Ramos (cell line): ENCODE data around the gene RBM4.

Source experiments
- in situ Hi-C: fragments of 300-500 bp; cut with MboI; formaldehyde crosslinking; loops from one replicate; pipeline ENCODE4 v1.14.3; 2022; ENCODE audit warnings: low sequenced_read_pairs; ENCODE audit not compliant: unreplicated experiment

Gene RBM4

DNA sequence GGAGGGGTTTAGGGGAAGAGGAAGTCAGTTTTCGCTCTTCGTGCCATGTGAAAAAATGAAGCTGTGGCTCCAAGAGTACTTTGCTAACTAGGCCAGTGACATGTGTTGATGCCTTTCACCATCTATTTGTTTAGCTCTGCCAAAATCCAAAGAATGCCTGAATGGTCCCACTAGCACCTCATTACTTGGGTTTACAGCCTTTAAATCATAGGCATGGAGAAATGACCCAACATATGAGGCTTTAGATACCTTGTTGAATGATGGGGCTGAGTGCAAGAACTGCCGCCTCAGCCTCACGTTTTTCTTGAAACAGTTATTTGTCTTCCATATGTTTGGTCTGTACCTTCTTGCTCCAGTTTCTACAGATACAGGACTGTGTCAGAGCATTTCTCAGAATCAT, 8.3 kb downstream of the RBM4 start:
- in situ Hi-C loops = no loop called here

DNA sequence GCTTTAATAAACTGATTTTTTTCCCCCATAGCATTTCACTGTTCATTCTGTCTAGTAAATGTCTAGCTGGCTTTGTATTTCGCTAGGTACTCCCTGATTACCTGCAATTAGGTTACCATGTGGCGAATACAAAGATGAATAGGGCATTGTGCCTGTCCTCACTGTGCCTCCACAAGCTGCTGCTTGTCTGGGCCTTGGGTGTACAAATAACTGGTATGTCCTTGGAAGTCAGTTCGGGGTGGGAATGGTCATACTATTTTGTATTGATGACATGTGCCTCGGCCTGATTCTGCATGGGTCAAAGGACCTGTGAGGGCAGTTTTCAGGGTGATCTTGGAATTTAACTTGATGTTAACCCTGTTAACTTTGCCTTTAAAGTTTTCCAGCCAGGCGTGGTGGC, 11.4 kb downstream of the RBM4 start:
- in situ Hi-C loops = no loop called here

DNA sequence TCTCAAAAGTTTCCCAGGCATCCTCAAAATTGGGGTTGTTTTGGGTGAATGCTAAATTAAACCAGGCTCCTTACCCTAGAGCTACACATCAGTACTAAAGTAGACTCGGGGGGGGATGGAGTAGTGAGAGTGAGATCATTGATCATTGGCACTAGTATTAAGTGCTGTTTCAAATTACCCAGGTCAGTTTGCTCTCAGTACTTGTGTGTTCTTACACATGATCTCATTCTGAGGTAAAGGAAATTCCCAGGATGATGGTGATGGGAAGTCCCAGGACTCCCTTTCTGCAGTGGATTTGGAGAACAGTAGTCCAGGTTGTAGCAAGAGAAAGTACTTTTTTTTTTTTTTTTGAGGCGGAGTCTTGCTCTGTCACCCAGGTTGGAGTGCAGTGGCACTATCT, 12.5 kb downstream of the RBM4 start:
- in situ Hi-C loops = no loop called here

DNA sequence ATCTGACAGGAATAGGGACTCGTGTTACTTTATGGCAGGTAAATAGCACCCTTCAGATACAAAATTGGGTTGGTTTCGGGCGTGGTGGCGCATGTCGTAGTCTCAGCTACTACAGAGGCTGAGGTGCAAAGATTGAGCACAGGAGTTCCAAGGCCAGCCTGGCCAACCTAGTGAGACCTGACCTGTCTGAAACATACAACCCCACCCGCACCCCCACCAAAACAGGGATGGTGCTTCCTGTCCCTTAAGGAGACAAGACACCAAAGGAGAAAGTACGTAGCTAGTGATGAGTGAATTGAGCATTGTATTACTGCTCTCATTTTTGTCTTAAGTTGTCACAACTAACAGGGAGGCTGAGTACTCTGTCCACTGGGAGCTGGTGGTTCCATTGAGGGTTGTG, 14.1 kb downstream of the RBM4 start:
- in situ Hi-C loops = no loop called here

DNA sequence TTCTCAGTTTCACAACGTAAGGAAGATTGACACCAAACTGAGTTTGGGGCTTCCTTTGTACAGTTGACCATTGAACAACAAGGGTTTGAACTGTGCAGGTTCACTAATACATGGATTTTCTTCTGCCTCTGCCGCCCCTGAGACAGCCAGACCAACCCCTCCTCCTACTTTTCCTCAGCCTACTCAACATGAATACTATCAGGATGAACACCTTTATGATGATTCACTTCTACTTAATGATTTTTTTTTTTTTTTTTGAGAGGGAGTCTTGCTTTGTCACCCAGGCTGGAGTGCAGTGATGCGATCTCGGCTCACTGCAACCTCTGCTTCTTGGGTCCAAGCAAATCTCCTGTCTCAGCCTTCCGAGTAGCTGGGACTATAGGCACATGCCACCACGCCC, 14.6 kb downstream of the RBM4 start:
- in situ Hi-C loops = no loop called here

GRCh38 chr11:66659763-66660162, 21.3 kb downstream of the RBM4 start:
- in situ Hi-C loops = no loop called here

- in situ Hi-C loops = no loop called here
Measured at GRCh38 chr11:66663741-66664296, 25.3 kb downstream of the RBM4 start.

DNA sequence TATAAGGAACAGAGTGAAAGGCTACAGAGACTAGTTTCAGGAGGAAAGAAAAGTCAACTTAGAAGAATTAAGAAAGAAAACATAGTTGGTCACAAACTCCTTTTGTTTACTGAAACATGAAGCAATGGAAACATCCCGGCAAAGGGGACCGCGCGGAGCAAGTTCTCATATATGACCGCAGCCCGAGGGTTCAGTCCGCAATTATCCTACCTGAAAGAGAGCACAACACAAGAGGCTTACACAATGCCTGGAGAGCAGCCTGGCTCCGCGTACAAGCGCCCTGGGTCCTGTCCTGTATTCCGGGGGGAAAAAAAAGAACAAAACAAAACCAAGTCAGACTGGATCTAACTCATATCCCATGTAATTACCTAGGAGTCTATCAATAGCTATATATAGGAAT, 26.9 kb downstream of the RBM4 start:
- in situ Hi-C loops = no loop called here

DNA sequence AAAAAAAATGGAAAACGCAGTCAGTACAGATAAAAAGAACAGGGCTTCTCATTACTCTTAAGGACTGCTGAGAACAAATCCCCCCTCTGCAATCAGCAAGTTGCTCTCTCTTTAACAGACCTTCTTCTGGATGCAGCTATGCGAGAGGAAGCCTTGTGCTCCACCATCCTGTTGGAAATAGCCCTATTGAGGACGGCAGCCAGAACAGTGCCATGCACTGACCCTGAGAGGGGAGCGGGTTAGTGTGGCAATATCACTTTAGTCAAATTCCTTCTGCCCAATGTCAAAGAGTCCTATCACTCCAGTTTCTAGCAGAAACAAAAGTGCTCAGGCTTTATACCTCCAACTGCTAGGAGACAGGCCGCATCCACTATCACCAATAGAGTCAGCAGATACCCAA, 32.3 kb downstream of the RBM4 start:
- in situ Hi-C loops = no loop called here

DNA sequence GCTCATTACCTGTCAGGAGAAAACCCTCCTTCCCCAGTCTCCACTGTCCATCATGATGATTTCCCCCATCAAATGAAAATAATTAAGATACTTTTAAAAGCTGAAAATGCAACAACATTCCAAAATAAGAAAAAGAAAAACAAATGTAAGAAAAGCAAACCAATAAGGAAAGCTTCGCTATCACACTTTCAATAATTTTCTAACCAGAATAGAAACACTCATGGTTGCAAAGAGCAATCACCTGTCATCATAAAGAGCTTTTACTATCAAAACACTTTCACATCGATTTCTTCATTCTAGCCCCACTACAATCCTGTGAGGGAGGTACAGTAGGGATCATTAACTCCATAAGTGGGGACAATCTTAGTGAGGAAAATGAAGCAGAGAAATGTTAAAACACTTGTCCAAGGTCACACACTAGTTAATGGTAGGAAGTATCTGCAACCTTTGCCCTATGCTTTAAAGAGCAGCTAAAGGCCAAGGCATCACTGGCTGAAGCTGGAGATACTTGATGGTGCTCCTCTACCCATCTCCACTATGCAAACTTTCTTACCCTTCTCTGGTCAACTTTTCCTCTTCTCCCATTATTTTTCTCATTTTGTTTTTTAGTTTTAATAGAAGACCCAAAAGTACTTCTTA, 36.6 kb downstream of the RBM4 start:
- in situ Hi-C loops = no loop called here

DNA sequence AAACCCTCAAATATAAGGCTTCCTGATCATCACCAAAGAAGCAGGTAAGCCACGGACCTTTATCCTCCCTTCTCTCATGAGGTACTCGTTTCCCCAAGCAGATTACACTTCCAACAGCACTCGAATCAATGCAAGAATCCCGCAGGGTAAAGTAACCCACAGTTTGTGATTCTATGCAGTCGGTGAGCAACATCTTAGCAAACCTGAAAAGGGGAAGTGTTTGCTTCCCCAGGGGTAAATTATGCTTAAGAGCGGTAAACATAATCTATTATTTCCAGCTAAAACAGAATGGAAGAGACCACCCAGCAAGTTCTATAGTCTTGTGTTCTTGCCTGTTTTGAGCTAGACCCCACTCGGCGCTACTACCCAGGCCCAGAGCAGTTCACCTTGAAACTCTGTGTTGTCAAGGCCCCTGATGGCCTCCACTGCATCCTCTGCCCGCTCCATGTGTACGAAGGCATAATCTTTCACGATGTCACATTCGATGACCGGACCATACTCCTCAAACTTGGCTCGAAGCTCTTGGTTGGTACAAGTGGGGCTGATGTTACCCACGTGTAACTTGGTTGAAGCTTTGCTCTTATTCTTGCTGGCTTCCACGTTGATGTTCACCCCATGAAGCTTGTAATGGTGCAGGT, 37.9 kb downstream of the RBM4 start:
- in situ Hi-C loops = no loop called here

DNA sequence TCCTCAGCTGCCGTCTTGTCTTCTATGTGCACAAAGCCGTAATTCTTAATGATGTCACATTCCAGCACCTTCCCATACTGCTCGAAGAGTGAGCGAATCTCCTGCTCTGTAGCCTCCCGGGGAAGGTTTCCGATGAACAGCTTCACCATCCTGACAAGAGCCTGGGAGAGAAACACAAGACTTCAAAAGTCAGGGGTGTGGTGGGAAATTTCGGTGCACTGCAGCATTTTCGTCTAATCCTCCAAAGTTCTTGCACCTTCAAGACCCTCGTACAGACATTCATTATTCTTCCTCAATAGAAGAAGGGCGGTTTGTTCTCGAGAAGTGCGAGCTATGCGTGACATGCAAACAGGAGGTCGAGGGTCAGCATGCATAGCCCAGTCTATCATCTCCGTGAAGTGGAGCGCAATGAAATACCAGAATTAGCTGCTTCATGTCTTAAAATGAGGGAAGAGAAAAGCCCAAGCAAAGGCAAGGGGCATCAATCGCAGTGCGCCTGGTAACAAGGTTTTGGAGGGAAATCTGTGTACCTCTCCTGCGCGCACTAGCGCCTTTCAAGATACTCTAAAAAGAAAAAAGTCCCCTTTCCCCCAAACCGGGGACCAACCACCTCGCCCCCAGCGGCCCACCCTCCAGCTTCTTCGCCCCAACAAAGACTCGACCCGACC, 38.6 kb downstream of the RBM4 start:
- in situ Hi-C loops = no loop called here

DNA sequence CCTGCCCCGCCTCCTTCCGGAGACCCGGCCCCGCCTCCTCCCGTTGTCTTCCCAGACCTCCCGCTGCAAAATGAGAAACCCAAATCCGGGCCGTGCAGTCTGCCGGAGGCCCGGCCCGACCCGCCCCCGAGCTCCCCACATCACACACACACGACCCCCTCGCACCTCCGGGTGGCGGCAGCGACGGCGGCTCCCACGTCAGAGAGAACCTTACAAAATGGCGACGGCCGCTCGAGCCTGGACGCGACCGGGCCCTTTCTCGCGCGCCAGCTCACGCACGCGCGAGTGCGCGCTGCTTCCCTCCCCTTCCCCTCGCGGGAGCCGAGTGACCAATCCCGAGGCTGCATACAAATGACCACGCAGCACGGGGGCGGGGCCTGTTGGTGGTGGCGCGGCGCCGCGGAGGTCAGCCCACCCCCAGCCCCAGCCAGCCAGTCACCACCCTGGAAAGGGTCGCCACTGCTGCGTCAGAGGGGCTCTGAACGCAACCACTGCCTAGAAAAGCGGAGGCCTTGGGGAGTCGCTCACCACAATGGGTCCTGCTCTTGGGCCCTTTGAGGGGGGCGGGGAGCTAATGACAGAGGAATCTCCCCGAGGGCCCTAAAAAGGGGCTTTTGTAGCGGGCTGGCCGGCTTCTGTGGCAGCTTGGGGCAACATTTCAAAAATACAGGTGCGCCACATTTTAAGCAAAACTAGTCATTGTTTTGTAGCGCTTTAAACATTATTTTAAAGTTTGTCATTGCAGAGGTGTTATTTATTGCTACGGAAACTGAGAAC, 39.3 kb downstream of the RBM4 start, which contains the start of gene RBM4B:
RBM4B (minus strand) TSS at position 289 of the 777 bp plus-strand sequence. CDS start 808 bp downstream, outside the sequence.
- in situ Hi-C loops = no loop called here

GRCh38 chr11:66680966-66681645, 42.6 kb downstream of the RBM4 start:
- in situ Hi-C loops = loop anchor here (5.0 kb wide), 1 partner anchor 104 kb away; no protein-coding TSS in a partner anchor

DNA sequence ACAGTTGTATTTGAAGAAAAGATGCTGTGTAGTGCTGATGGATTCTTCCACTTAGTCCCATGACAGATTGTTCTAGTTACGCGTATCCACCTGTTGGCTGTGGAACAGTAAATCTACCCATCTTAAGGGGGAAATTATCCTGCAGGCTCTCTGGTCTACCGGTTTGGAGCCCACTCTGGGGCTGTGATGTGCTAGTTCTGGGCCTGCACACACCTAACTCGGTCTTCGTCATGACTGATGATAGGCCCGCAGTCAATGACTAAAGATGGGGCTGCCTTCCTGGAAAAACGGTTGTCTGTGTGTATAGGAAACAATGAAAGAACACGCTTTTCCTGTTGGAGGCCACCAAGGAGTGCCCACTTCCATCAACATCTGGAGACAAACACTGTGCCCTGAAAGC, 45.4 kb downstream of the RBM4 start:
- in situ Hi-C loops = loop anchor here (5.0 kb wide), 1 partner anchor 107 kb away; no protein-coding TSS in a partner anchor

DNA sequence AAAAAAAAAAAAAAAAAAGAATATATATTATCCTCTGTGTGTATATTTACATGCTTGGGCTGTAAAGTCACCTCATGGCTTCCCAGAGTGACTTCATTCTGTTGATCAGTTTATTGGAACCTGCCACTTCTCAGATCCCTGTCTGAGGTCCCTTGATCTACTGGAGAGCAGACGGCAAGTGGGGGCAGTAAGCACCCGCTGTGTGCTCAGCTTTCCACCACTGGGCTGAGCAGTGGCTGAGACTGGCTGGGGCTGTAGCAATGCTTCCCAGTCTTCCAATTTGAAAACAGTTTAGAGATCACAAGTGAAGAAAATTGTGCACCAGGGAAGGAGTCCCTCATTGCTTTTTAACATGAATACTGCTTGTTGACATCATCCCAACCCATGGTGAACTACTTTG, 46.1 kb downstream of the RBM4 start:
- in situ Hi-C loops = loop anchor here (5.0 kb wide), 1 partner anchor 107 kb away; no protein-coding TSS in a partner anchor

DNA sequence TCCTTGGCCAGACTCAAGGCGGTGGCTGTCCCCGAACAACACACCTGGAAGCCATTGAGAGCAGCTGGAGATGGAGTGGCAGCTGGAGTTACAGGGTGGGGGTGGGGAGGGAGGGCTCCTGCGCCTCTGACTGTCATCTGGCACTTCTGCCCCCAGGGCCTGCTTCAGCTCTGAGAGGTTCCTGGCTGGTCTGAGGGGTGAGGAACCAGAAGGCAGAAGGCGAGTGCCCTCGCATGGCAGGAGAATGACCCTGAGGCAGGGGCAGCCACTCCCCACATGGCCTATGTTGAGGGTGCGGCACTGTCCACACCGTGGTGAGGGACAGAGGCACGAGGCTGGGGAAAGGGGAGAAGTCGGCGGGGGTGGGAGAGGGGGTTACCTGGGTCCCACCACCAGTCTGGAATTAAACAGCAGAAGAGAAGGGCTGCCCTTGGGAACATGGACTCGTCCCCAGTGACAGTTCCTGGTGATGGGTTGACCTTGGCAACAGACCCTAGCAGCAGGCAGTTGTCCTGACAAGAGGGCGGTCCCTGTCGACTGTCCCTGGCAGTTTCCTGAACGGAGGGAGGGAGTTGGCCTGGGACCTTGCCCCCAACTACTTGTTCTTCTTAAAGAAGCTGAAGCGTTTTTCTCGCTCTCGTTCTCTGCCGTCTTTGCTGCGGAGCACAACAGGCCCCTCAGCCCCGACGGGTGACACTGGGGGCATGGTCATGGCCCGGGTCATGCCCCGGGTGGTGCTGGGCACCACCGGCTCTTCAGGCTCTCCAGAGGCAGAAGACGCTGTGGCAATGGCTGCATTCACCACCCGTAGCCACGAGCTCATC, 47.0 kb downstream of the RBM4 start:
- in situ Hi-C loops = no loop called here

DNA sequence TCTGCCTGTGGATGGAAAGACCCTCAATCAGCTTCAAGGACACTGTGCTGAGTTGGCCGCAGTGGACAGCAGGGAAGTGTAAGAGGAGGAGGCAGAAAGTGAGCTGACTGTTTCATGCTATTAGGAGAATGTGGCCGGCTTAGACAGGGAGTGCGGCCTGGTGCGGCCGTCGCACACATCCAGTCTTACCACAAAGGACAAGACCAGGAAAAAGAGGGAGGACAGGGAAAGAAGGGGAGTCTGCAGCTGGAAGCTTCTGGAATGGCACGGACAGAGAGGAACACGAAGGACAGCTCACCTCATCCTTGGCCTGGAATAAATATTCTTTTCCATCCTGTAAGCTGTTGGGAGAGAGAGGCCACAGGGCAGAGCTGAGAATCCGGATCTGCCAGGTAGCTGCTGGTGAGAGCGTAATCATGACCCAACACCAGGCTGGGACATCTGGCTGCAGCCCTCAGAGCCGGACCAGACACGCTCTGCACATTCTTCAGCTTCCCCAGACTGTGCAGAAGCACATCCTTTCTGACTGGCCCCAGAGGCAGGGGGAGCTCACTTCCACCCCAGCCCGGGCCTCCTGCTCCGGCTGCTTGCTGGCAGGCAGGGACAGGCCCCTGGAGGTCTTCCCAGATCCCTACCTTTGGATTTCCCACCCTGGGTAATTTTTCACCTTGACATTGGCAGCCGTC, 47.7 kb downstream of the RBM4 start:
- in situ Hi-C loops = no loop called here
